ENCODE data around the gene FGB. TPM values are rescaled to one million over a fixed set of nuclear protein-coding genes. Genes with fewer than 3 reads are reported as not detected.

The FGB gene
- total and polyA plus RNA-seq, 2 of the 13 experiments (the other 11 are each of a cell fraction or from before 2014, with no cell fraction given): 226 to 784 TPM

GRCh38 chr4:154588198-154588597 lies 25.4 kb downstream of the FGB start (continued):
- TF ChIP-seq ZNF276 (CRISPR knock-in tag; IDR thresholded peaks at IDR 0.05; ENCODE audit: low read depth) (no peak), ZMAT3 (CRISPR knock-in tag; conservative IDR thresholded peaks at IDR 0.05) (no peak), FOSL1 (CRISPR knock-in tag; IDR thresholded peaks at IDR 0.05; ENCODE audit: borderline replicate concordance) (no peak), POLR2A (IDR thresholded peaks at IDR 0.05; ENCODE audit: insufficient read depth in 1 of 2, low read depth in 2 of 2, low read length in 2 of 2) (peak in 1 of 2 experiments; percentile 35; a peak in 1 of 4 replicates), RFXAP (CRISPR knock-in tag; IDR thresholded peaks at IDR 0.05; ENCODE audit: borderline replicate concordance) (no peak), POLR2G (IDR thresholded peaks at IDR 0.05; ENCODE audit: low read depth, low read length) (peak; percentile 46; the same call in 1 of the 2 replicates), ZNF121 (CRISPR knock-in tag; IDR thresholded peaks at IDR 0.05) (no peak), MTF1 (CRISPR knock-in tag; IDR thresholded peaks at IDR 0.05) (no peak), PHF8 (CRISPR knock-in tag; IDR thresholded peaks at IDR 0.05) (no peak), DNMT3B (CRISPR knock-in tag; conservative IDR thresholded peaks at IDR 0.05) (no peak), MZF1 (CRISPR knock-in tag; IDR thresholded peaks at IDR 0.05; ENCODE audit: borderline replicate concordance) (no peak)
- TF ChIP-seq, protein P1, sequence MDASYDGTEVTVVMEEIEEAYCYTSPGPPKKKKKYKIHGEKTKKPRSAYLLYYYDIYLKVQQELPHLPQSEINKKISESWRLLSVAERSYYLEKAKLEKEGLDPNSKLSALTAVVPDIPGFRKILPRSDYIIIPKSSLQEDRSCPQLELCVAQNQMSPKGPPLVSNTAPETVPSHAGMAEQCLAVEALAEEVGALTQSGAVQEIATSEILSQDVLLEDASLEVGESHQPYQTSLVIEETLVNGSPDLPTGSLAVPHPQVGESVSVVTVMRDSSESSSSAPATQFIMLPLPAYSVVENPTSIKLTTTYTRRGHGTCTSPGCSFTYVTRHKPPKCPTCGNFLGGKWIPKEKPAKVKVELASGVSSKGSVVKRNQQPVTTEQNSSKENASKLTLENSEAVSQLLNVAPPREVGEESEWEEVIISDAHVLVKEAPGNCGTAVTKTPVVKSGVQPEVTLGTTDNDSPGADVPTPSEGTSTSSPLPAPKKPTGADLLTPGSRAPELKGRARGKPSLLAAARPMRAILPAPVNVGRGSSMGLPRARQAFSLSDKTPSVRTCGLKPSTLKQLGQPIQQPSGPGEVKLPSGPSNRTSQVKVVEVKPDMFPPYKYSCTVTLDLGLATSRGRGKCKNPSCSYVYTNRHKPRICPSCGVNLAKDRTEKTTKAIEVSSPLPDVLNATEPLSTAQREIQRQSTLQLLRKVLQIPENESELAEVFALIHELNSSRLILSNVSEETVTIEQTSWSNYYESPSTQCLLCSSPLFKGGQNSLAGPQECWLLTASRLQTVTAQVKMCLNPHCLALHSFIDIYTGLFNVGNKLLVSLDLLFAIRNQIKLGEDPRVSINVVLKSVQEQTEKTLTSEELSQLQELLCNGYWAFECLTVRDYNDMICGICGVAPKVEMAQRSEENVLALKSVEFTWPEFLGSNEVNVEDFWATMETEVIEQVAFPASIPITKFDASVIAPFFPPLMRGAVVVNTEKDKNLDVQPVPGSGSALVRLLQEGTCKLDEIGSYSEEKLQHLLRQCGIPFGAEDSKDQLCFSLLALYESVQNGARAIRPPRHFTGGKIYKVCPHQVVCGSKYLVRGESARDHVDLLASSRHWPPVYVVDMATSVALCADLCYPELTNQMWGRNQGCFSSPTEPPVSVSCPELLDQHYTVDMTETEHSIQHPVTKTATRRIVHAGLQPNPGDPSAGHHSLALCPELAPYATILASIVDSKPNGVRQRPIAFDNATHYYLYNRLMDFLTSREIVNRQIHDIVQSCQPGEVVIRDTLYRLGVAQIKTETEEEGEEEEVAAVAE (CRISPR knock-in tag; IDR thresholded peaks at IDR 0.05; ENCODE audit: borderline replicate concordance): no peak
